ENCODE measurements around the gene EIF3I. TPM values are rescaled to one million over a fixed set of nuclear protein-coding genes. Genes with fewer than 3 reads are reported as not detected.

The EIF3I gene
- total RNA-seq, 1 experiment from 2014 or later = 294 TPM

DNA sequence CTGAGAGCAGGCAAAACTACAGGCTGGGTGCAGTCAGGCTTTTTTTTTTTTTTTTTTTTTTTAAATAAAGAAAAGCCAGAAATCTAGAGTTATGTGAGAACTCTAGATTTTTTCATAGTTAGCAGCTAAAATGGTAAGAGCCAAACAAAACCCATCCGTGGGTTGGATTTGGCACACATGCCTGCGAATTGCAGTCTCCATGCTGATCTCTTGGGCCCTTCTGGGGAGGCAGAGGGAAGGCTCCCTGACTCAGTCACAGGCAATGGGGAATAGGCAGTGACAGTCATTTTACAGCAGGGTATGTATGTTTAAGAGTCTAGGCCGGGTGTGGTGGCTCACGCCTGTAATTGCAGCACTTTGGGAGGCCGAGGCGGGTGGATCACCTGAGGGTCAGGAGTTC, 40.1 kb upstream of the EIF3I start:
- no peak for ATAC-seq
- peaks cover 10% of the 10 kb centered on the region for H3K36me3 ChIP-seq (ENCODE audit: control insufficient read depth, insufficient read depth, low read length)
- in situ Hi-C loops (cut with HindIII; ENCODE audit: low pct_unique_long_range_greater_than_20kb, low sequenced_read_pairs) (no loop called here), intact Hi-C loops (cut with micrococcal nuclease; ENCODE audit: unreplicated experiment) (no loop called here)
- no peaks in the 10 kb centered on the region for H3K27me3 ChIP-seq (ENCODE audit: control insufficient read depth, insufficient read depth, low read length)
- peaks cover 33% of the 10 kb centered on the region for H3K4me1 ChIP-seq (ENCODE audit: control insufficient read depth, insufficient read depth, low read length)
- ChIA-PET POLR2A (interaction anchor here (0.6 kb wide), 2 partner anchors 30 to 197 kb away, joined by 3 to 18 read pairs; no protein-coding TSS in a partner anchor), CTCF (no interaction called here)
- no peak for DNase-seq (ENCODE audit: low read depth, low spot score)
- peak overlapping the region; percentile 90 for H3K27ac ChIP-seq (ENCODE audit: low read length)
- TF ChIP-seq TCF7L2 (IDR thresholded peaks at IDR 0.05; ENCODE audit: low read depth, low read length) (no peak), POLR2AphosphoS5 (IDR thresholded peaks at IDR 0.05; ENCODE audit: low read depth, low read length) (no peak), SIN3A (IDR thresholded peaks at IDR 0.05; ENCODE audit: borderline replicate concordance, insufficient read depth, low read depth, low read length) (no peak)
- TF ChIP-seq, protein P1, sequence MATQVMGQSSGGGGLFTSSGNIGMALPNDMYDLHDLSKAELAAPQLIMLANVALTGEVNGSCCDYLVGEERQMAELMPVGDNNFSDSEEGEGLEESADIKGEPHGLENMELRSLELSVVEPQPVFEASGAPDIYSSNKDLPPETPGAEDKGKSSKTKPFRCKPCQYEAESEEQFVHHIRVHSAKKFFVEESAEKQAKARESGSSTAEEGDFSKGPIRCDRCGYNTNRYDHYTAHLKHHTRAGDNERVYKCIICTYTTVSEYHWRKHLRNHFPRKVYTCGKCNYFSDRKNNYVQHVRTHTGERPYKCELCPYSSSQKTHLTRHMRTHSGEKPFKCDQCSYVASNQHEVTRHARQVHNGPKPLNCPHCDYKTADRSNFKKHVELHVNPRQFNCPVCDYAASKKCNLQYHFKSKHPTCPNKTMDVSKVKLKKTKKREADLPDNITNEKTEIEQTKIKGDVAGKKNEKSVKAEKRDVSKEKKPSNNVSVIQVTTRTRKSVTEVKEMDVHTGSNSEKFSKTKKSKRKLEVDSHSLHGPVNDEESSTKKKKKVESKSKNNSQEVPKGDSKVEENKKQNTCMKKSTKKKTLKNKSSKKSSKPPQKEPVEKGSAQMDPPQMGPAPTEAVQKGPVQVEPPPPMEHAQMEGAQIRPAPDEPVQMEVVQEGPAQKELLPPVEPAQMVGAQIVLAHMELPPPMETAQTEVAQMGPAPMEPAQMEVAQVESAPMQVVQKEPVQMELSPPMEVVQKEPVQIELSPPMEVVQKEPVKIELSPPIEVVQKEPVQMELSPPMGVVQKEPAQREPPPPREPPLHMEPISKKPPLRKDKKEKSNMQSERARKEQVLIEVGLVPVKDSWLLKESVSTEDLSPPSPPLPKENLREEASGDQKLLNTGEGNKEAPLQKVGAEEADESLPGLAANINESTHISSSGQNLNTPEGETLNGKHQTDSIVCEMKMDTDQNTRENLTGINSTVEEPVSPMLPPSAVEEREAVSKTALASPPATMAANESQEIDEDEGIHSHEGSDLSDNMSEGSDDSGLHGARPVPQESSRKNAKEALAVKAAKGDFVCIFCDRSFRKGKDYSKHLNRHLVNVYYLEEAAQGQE (IDR thresholded peaks at IDR 0.05; ENCODE audit: insufficient read depth in 1 of 2, low read depth in 2 of 2, low read length in 1 of 2) = no peak
- TF ChIP-seq, protein P2, sequence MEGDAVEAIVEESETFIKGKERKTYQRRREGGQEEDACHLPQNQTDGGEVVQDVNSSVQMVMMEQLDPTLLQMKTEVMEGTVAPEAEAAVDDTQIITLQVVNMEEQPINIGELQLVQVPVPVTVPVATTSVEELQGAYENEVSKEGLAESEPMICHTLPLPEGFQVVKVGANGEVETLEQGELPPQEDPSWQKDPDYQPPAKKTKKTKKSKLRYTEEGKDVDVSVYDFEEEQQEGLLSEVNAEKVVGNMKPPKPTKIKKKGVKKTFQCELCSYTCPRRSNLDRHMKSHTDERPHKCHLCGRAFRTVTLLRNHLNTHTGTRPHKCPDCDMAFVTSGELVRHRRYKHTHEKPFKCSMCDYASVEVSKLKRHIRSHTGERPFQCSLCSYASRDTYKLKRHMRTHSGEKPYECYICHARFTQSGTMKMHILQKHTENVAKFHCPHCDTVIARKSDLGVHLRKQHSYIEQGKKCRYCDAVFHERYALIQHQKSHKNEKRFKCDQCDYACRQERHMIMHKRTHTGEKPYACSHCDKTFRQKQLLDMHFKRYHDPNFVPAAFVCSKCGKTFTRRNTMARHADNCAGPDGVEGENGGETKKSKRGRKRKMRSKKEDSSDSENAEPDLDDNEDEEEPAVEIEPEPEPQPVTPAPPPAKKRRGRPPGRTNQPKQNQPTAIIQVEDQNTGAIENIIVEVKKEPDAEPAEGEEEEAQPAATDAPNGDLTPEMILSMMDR (IDR thresholded peaks at IDR 0.05) = no peak
- no peaks in the 10 kb centered on the region for H3K9me3 ChIP-seq (ENCODE audit: control insufficient read depth, insufficient read depth, low read depth, low read length)
- no TSS peak for BruUV-seq (replicated peaks)
- peak overlapping the region; percentile 77 to 93; a peak in 3 of 4 replicates for H3K4me3 ChIP-seq (ENCODE audit: low read depth in 2 of 2, low read length in 2 of 2)

DNA sequence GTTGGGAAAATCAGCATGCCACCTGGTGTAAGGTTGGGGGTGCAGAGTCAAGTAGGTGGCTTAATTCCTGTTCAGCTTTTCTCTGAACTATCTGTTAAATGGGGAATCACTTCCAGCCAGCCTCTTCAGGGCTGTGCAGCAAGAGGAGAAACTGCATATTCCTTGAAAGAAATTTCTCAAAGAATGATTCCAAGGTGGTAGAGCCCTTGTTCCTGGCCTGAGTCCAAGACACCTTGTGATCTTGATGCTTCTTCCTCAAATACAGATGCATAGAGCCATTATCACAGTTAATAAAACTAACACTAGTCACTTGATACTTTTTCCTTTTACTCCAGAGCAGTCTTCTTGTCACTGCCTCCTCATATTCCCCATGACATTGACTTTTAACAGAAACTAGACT, 37.6 kb upstream of the EIF3I start:
- ATAC-seq (no peak), DNase-seq (ENCODE audit: low read depth, low spot score) (no peak)
- POLR2A ChIA-PET = no interaction called here
- H3K9me3 ChIP-seq (ENCODE audit: control insufficient read depth, insufficient read depth, low read depth, low read length) = no peaks in the 10 kb centered on the region
- peaks cover 26% of the 10 kb centered on the region for H3K36me3 ChIP-seq (ENCODE audit: control insufficient read depth, insufficient read depth, low read length)
- TF ChIP-seq POLR2AphosphoS5 (IDR thresholded peaks at IDR 0.05; ENCODE audit: low read depth, low read length) (no peak), TCF7L2 (IDR thresholded peaks at IDR 0.05; ENCODE audit: low read depth, low read length) (no peak), SIN3A (IDR thresholded peaks at IDR 0.05; ENCODE audit: borderline replicate concordance, insufficient read depth, low read depth, low read length) (no peak)
- TF ChIP-seq, protein P1 (IDR thresholded peaks at IDR 0.05; ENCODE audit: insufficient read depth in 1 of 2, low read depth in 2 of 2, low read length in 1 of 2) = no peak
- TF ChIP-seq, protein P2 (IDR thresholded peaks at IDR 0.05) = no peak
- H3K4me3 ChIP-seq (ENCODE audit: low read depth in 2 of 2, low read length in 2 of 2) = no peak overlapping the region
- CTCF ChIA-PET = no interaction called here
- intact Hi-C loops (cut with micrococcal nuclease; ENCODE audit: unreplicated experiment) = no loop called here
- in situ Hi-C loops (cut with HindIII; ENCODE audit: low pct_unique_long_range_greater_than_20kb, low sequenced_read_pairs) = no loop called here
- peaks cover 19% of the 10 kb centered on the region for H3K4me1 ChIP-seq (ENCODE audit: control insufficient read depth, insufficient read depth, low read length)
- no peaks in the 10 kb centered on the region for H3K27me3 ChIP-seq (ENCODE audit: control insufficient read depth, insufficient read depth, low read length)
- BruUV-seq (replicated peaks) = no TSS peak
- H3K27ac ChIP-seq (ENCODE audit: low read length) = no peak overlapping the region
